ENCODE measurements around the gene FBXO8. TPM values are rescaled to one million over a fixed set of nuclear protein-coding genes. Genes with fewer than 3 reads are reported as not detected.

FBXO8 gene
- total RNA-seq, 1 experiment from 2014 or later, result 8.2 TPM

- no peak overlapping the region for H3K9ac ChIP-seq (ENCODE audit: low read length)
- H3K9me2 ChIP-seq (replicated peaks; ENCODE audit: low read length), result no peaks in the 10 kb centered on the region
- no peaks in the 10 kb centered on the region for H3F3A ChIP-seq (ENCODE audit: low read length, unreplicated experiment)
- no peak overlapping the region for H3K27ac ChIP-seq (ENCODE audit: low read length)
- no peaks in the 10 kb centered on the region for H3K27me3 ChIP-seq (ENCODE audit: low read length)
- no peaks in the 10 kb centered on the region for H4K20me1 ChIP-seq (ENCODE audit: low read length)
- TF ChIP-seq EZH2 (IDR thresholded peaks at IDR 0.05; ENCODE audit: low read length, unreplicated experiment) (no peak), CTCF (conservative IDR thresholded peaks at IDR 0.05; ENCODE audit: low read depth, low read length) (no peak), EZH2phosphoT487 (IDR thresholded peaks at IDR 0.05; ENCODE audit: borderline replicate concordance, low read length) (no peak)
- peaks cover 7% of the 10 kb centered on the region for H3K4me1 ChIP-seq (ENCODE audit: insufficient read depth, low read length)
- intact Hi-C loops (cut with micrococcal nuclease), result no loop called here
- no peak overlapping the region for H2AFZ ChIP-seq (ENCODE audit: low read length)
- DNase-seq, result peak; percentile 50
- no peaks in the 10 kb centered on the region for H3K9me3 ChIP-seq (ENCODE audit: low read length)
- no peak overlapping the region for H3K4me3 ChIP-seq (ENCODE audit: low read length)
- POLR2A ChIA-PET (ENCODE audit: unreplicated experiment), result no interaction called here
- H3K36me3 ChIP-seq (ENCODE audit: low read depth, low read length), result no peaks in the 10 kb centered on the region
- CTCF ChIA-PET, result no interaction called here
- BruUV-seq (replicated peaks), result no TSS peak
- 0 out of 2 replicates have a peak overlapping the region, but pooled peaks have one; percentile 15 for H3K4me2 ChIP-seq (ENCODE audit: low read length)
- no peaks in the 10 kb centered on the region for H3K79me2 ChIP-seq (ENCODE audit: low read length)
- peak; percentile 49; the same call in 1 of the 2 replicates for ATAC-seq
Observed at GRCh38 chr4:174256277-174256713, 27.2 kb downstream of the FBXO8 start.

DNA sequence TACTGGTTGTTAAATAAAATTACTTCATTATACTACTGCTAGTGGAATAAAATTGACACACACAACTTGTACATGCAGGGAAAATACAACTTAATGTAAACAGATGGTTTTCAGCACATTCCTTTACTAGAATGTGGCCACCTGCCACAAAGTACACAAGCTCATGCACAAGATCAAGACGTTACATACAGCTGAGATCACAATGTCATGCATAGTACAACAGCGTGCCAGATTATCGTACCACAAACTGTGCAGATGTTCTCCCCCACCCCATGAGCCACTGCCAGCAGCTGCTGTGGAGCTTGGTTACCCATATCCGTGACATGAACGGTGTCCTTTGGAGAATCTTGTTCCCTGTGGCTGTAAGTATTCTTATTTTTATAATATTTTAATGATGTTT, 27.7 kb downstream of the FBXO8 start:
- Histone ChIP-seq H3K79me2 (ENCODE audit: low read length) (no peaks in the 10 kb centered on the region), H3K9me3 (ENCODE audit: low read length) (no peaks in the 10 kb centered on the region), H4K20me1 (ENCODE audit: low read length) (no peaks in the 10 kb centered on the region), H3K9ac (ENCODE audit: low read length) (no peak overlapping the region), H3K9me2 (replicated peaks; ENCODE audit: low read length) (no peaks in the 10 kb centered on the region), H3K27me3 (ENCODE audit: low read length) (no peaks in the 10 kb centered on the region), H3F3A (ENCODE audit: low read length, unreplicated experiment) (no peaks in the 10 kb centered on the region), H3K36me3 (ENCODE audit: low read depth, low read length) (no peaks in the 10 kb centered on the region), H3K4me1 (ENCODE audit: insufficient read depth, low read length) (peaks cover 7% of the 10 kb centered on the region), H3K27ac (ENCODE audit: low read length) (no peak overlapping the region), H3K4me3 (ENCODE audit: low read length) (no peak overlapping the region), H2AFZ (ENCODE audit: low read length) (no peak overlapping the region), H3K4me2 (ENCODE audit: low read length) (no peak overlapping the region)
- DNase-seq (peak; percentile 7), ATAC-seq (0 out of 2 replicates have a peak, but pooled peaks have one; percentile 29)
- CTCF ChIA-PET, result no interaction called here
- POLR2A ChIA-PET (ENCODE audit: unreplicated experiment), result no interaction called here
- BruUV-seq (replicated peaks), result no TSS peak
- TF ChIP-seq EZH2 (IDR thresholded peaks at IDR 0.05; ENCODE audit: low read length, unreplicated experiment) (no peak), CTCF (conservative IDR thresholded peaks at IDR 0.05; ENCODE audit: low read depth, low read length) (no peak), EZH2phosphoT487 (IDR thresholded peaks at IDR 0.05; ENCODE audit: borderline replicate concordance, low read length) (no peak)
- intact Hi-C loops (cut with micrococcal nuclease), result no loop called here

- H2AFZ ChIP-seq (ENCODE audit: low read length), result no peak overlapping the region
- no peaks in the 10 kb centered on the region for H3K9me3 ChIP-seq (ENCODE audit: low read length)
- no peaks in the 10 kb centered on the region for H3K27me3 ChIP-seq (ENCODE audit: low read length)
- H3K4me2 ChIP-seq (ENCODE audit: low read length), result no peak overlapping the region
- POLR2A ChIA-PET (ENCODE audit: unreplicated experiment), result no interaction called here
- no peaks in the 10 kb centered on the region for H4K20me1 ChIP-seq (ENCODE audit: low read length)
- H3F3A ChIP-seq (ENCODE audit: low read length, unreplicated experiment), result no peaks in the 10 kb centered on the region
- no peak overlapping the region for H3K27ac ChIP-seq (ENCODE audit: low read length)
- no TSS peak for BruUV-seq (replicated peaks)
- H3K4me1 ChIP-seq (ENCODE audit: insufficient read depth, low read length), result peaks cover 7% of the 10 kb centered on the region
- no peak overlapping the region for H3K9ac ChIP-seq (ENCODE audit: low read length)
- TF ChIP-seq CTCF (conservative IDR thresholded peaks at IDR 0.05; ENCODE audit: low read depth, low read length), result no peak
- TF ChIP-seq EZH2phosphoT487 (IDR thresholded peaks at IDR 0.05; ENCODE audit: borderline replicate concordance, low read length), result no peak
- no peak for TF ChIP-seq EZH2 (IDR thresholded peaks at IDR 0.05; ENCODE audit: low read length, unreplicated experiment)
- H3K9me2 ChIP-seq (replicated peaks; ENCODE audit: low read length), result no peaks in the 10 kb centered on the region
- no peak overlapping the region for H3K4me3 ChIP-seq (ENCODE audit: low read length)
- no peak for DNase-seq
- intact Hi-C loops (cut with micrococcal nuclease), result no loop called here
- ATAC-seq, result no peak
- no peaks in the 10 kb centered on the region for H3K79me2 ChIP-seq (ENCODE audit: low read length)
- H3K36me3 ChIP-seq (ENCODE audit: low read depth, low read length), result no peaks in the 10 kb centered on the region
- CTCF ChIA-PET, result no interaction called here
Observed at GRCh38 chr4:174255374-174255773, 28.1 kb downstream of the FBXO8 start.

All from PC-3 (cell line).